Spleen (tissue), 7 donors: ENCODE results near the gene RABGGTA.

ENCODE experiments used
- CTCF ChIP-seq, 11 experiments: fragments of 200-600 bp in 7 of 11; fragments of 450-650 bp in 4 of 11; sonication (generic) in 4 of 11; IDR thresholded peaks in 8 of 11; conservative IDR thresholded peaks in 3 of 11; 1 replicate in 7 of 11; 2 replicates in 4 of 11; pipeline versions ENCODE4 v1.4.0 to v1.8.0; 2016 to 2021; ENCODE audit warnings: antibody characterized with exemption in 11 of 11, inconsistent platforms in 4 of 11, mild to moderate bottlenecking in 1 of 11
- POLR2A ChIP-seq, 3 donors: fragments of 450-650 bp; IDR thresholded peaks; one replicate each; pipeline ENCODE4 v1.5.1; 2017; ENCODE audit warnings: antibody characterized with exemption in 3 of 3, mild to moderate bottlenecking in 1 of 3
- POLR2AphosphoS5 ChIP-seq, 3 donors: sonication (generic); formaldehyde crosslinking; IDR thresholded peaks; one replicate each; pipeline ENCODE4 v1.5.1; 2017; ENCODE audit warnings: antibody characterized with exemption in 3 of 3
- donor health status: DM: no; HTN: no; CAD: no; lungs with moderate emphysema.
- donor health status: DM: no; HTN: no; CAD: no.
- donor health status: DM: no; HTN: no; CAD: no.

- TF ChIP-seq CTCF (IDR thresholded peaks at IDR 0.05 in 8 of 11, conservative IDR thresholded peaks at IDR 0.05 in 3 of 11) = no peak
- TF ChIP-seq POLR2A (IDR thresholded peaks at IDR 0.05) = no peak
- TF ChIP-seq POLR2AphosphoS5 (IDR thresholded peaks at IDR 0.05) = no peak
These were observed 9.5 kb upstream of the RABGGTA start for GRCh38 chr14:24280797-24281460.
